GM19438 (cell line): ENCODE results near the gene SLC25A26.

Source experiments
- ATAC-seq: cut with Tn5 transposase; IDR thresholded peaks from one replicate; pipeline ENCODE4 v1.9.1; 2021; ENCODE audit warnings: low read depth; ENCODE audit not compliant: unreplicated experiment

Gene SLC25A26

GRCh38 chr3:66426135-66426534 is 205.3 kb downstream of the SLC25A26 start:
- no peak for ATAC-seq

- ATAC-seq, result no peak
Observed at GRCh38 chr3:66427352-66427751, 206.6 kb downstream of the SLC25A26 start.

GRCh38 chr3:66427951-66428474 is 207.2 kb downstream of the SLC25A26 start:
- no peak for ATAC-seq
